ENCODE results near the gene SP100.
A peak's percentile ranks its signal among the peaks of the same experiment; 100 is the strongest.
"Not testable (repeated sequence)": the region's sequence is repeated elsewhere in the genome, so short reads cannot be mapped to it uniquely, and the experiment has no call there.

Gene SP100

DNA sequence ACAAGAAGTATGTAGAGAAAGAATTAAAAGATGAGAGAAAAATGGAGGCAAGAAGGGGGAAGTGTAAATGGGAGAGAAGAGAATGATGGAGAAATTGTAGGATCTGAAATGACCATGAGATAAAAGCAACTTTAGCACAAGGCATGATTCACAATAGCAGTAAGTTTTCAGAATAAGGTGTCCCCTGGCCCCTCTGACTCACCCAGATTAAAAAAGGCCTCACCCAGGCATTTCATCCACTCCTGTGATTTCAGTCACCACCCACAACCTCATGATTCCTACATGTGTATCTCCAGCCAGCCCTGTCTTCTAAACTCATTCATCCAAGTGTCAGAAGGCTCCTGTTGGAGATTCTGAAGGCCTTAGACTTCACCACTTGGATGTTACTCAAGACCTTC lies 56.6 kb downstream of the SP100 start:
- no peak for DNase-seq

DNA sequence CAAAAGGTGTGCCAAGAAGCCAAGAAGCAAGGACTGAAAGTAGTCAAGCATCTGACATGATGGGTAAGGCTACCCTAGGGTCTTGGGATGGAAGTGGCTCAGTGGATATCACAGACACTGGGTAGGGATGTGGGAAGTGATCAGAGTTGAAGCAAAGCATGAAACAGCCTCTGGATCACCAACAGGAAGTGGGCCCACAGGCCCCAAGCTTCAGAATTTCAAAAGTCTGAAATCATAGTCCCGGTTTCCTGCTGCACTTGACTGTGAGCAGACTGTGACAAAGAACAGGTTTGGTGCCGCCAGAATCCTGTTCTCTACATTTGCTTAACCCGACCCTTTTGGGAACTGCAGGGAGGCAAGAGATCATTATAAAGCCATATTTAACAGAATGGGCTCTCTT lies 57.4 kb downstream of the SP100 start:
- no peak for DNase-seq

DNA sequence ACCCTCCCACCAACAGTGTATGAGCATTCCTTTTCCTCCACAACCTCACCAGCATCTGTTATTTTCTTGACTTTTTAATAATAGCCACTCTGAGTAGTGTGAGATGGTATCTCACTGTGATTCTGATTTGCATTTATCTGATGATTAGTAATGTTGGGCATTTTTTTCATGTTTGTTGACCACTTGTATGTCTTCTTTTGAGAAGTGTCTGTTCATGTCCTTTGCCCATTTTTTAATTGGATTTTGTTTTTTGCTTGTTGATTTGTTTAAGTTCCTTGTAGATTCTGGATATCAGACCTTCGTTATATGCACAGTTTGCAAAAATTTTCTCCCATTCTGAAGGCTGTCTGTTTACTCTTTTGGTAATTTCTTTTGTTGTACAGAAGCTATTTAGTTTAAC lies 59.1 kb downstream of the SP100 start:
- no peak for DNase-seq

DNA sequence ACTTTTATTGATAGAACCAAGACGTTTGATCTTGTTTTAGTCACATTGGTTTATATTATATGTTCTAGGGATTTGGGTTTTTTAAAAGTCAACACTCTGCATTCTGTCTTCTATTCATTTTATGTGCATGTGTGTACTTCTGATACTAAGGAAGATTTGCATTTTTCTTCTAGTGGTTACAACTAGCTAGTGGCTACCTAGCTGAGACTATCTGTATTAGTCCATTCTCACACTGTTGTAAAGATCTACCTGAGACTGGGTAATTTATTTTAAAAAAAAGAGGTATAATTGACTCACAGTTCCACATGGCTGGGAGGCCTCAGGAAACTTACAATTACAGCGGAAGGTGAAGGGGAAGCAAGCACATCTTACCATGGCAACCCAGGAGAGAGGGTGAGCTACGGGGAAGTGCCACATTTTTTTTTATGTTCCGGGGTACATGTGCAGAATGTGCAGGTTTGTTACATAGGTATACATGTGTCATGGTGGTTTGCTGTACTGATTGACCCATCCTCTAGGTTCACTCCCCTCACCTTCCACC lies 69.9 kb downstream of the SP100 start:
- DNase-seq = no peak

DNA sequence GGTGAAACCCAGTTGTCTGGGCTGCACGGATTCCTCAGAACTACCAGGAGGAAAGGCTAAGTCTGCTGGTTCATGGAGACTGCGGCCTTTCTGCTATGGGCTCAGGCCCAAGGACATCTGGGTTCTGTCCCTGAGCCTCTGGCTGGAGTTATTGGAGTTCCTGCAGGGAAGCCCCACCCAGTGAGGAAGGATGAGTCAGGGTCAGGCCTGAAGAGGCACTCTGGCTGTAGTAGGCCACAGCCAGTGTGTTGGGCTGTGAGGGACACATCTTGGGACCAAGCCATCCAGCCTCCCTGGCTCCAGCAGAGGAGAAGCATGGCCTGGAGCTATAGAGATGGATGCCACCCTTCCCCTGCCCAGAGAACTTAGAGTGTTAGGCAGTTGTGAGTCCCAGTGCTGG lies 75.2 kb downstream of the SP100 start:
- not testable (repeated sequence) for DNase-seq

DNA sequence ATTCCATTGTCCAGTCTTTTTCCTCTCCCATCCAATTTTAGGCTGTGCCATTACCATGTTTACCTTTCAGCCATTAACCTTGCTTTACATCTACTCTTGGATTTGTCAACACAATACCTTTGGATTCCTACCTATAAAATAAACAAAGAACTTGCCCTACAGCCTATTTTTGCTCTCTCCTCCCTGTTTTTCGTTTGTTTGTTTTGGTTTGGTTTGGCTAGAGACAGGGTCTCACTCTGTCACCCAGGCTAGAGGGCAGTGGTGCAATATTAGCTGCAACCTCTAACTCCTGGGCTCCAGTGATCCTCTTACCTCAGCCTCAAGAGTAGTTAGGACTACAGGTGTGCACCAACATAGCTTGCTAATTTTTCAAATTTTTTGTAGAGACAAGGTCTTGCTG lies 76.1 kb downstream of the SP100 start:
- no peak for DNase-seq

DNA sequence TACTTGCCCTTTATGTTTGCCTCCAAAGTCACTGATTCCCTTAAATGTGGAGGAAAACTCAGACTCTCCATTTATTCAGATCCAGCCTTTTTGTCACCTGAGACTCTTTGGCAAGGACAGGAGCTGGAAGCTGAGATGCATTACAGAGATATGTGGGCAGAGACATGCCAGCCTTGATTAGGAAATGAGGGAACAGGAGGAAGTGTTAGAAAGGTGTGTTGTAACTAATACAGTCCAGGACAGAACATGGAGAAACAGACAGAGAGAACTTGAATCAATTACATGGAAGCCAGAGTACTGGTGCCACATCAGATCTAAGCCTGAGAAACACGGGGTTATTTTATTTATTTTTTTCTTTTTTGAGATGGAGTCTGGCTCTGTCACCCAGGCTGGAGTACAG lies 79.0 kb downstream of the SP100 start:
- no peak for DNase-seq

DNA sequence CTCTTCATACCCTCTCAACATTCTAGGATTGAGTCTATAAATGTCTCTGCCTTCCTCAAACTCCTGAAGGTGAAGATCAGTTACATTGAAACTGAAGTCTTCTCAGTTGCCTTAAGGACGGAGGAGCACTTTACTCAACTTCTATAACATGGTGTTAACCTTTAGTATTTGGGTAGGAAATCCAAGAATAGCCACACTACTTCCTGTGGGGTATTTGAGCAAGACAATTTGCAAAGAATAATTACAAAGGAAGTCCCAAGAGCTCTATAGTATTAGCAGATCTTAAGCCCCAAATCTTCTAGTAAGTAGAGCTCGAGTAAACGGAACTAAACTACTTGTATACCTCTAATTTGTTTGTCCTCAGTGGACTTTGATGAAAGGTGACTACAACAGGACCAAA lies 80.9 kb downstream of the SP100 start:
- no peak for DNase-seq

DNA sequence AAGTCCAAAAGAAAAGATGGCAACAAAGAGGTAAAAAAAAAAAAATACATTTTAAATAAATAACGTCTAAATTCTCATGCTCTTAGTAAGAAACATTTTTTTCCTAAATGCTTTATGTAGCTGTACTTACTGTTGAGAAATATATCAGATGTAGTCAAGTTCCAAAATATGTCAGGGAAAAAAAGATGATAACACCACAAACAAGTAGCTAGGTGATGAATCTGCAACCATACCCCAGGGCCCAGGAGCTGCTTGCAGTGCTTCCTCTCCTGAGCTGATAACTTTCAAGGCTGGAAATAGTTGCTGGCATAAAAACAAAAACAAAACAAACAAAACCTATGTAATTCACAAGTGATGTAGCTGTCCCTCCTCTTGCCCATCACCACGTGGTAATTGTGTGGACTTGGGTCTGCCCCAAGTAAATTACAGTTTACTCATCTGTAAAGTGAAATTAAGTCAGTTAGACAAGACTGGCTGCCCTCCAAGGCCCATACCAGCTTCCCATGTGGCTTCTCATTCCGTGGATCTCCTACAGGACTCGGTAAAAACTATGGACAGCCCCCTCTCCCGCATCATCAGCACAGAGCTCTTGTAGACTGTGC lies 82.6 kb downstream of the SP100 start:
- no peak for DNase-seq

DNA sequence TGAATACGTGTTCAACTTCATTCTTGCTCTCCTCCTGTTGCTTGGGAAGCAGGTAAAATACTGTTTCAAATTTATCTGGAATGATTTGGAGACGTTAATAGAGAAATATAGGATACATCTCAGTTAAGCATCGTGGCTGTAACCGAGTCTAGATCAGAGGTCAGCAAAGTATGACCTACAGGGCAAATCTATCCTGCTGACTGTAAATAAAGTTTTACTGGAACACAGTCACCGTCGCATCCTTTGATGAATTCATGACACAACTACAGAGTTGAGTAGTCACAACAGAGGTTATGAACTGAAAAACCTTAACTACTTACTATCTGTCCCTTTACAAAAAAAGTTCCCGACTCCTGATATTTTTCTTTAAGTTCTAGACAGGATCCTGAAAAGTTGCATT lies 86.6 kb downstream of the SP100 start:
- no peak for DNase-seq

DNA sequence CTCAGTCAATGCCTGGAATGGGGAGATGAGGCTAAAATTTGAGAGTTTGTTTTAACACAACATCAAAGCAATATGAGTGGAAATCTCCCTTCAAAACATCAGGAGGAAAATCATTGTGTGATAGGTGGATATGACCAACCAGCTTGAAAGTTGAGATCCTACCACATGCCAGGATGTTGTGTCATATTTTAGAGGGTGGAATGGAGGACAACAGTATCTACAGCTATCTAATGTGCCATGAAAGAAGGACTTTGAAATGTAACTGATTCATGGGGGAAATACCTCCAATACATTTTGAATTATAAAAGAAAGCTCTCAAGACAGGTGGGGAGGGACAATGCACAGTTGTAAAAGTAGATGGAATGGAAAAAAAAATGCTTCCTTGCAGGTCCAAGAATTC lies 87.8 kb downstream of the SP100 start:
- no peak for DNase-seq

DNA sequence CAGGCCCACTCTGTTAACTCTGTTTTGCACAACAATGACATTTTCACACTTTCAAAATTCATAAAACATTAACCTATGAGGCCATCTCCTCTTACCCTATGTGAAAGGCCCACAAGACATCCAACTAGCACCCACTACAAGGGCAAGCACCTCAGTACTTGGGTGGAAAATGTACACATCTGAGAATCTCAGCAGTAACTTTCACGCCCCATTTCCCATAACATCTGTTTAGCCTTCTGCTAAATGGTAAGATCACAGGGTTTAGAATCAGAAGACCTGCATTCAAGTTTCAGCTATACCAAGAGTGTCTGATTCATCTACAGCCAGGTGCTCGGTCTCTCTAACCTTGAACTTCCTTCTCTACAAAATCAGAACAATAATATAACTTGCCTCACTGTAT lies 89.2 kb downstream of the SP100 start:
- peak; percentile 2 for DNase-seq

DNA sequence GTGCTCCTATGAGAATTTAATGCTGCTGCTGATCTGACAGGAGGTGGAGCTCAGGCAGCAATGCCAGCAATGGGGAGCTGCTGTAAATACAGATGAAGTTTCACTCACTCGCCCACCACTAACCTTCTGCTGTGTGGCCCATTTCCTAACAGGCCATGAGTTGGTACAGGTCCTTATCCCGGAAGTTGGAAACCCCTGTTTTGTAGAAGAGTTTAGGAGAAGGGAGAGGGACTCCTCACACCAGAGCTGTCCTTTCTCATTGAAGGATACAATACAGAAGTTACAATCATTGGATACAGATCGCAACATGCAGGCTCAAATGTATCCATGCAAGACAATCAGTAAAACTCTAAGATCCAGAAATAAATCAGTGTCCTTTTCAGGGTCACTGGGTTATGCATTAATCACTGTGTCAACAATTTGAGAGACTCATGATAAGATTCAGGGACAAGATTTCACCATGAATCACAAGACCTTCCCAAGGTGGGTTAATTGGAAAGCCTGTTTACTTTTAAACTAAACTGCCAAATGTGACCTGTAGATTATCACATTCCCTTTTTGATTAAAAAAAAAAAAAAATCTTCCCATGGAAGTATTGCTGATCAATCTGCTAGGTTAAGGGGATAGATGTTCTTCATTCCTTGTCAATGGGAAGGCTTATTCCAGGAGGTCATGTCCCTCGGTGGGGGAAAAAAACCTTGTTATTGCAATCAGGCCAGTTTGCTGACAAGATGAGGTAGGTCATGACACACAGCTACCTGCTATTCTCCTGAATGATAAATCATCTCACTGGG lies 97.2 kb downstream of the SP100 start:
- no peak for DNase-seq

DNA sequence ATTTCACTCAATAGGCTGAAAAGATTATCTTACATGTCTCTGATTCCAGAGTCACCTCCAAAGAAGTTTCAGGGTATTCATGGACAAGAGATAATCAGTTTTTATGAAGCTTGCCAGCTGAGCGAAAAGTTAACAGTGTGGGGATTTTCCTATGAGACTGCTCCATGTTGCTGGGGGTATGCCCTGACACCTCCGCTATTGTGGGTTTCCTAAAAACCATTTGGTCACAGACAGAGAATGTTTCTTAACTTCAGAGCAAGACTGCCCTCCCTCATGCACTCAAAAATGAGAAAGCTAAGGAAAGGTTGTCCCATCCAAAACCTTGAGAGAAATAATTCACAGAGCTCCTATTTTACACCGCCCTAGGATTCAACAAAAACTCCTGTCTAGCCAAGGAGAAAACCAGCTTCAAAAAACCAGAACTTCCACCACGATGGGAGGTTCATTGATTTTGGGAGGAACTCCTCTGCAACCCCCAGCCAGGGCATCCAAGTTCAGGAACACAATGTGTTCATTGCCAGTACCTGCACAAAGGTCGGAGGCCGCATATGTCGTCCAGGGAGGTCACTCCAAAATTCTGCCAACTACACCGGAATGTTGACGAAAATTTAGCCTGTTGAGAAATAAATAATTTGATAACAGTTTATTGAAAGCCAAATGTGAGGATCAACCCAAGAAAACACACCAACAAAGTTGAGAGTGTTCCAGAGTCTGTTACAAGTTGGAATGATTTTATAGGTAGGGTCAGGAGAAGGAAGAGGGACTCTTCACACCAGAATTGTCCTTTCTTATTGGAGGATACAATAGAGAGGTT lies 104.3 kb downstream of the SP100 start:
- no peak for DNase-seq

DNA sequence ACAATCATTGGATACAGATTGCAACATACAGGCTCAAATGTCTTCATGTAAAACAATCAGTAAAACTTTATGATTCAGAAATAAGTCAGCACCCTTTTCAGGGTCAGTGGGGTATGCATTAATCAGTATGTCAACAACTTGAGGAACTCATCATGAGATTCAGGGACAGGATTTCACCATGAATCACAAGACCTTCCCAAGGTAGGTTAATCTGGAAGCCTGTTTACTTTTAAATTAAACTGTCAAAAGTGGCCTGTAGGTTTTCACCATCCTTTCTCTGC lies 104.8 kb downstream of the SP100 start:
- no peak for DNase-seq

DNA sequence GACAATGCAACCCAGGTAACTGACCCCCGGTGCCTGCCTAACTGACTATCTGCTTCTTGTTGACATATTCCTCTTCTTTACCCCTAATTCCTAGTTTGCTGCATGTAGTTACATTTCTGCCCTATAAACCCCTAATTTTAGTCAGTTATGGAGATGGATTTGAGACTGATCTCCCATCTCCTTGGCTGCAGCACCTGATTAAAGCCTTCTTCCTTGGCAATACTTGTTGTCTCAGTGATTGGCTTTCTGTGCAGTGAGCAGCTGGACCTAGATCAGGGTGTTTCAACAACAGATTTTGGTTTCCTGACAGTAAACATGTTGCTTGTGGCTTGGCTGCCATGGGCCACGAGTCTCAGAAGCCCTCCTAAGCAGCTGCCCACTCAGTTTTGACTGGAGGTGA lies 105.4 kb downstream of the SP100 start:
- DNase-seq = no peak

DNA sequence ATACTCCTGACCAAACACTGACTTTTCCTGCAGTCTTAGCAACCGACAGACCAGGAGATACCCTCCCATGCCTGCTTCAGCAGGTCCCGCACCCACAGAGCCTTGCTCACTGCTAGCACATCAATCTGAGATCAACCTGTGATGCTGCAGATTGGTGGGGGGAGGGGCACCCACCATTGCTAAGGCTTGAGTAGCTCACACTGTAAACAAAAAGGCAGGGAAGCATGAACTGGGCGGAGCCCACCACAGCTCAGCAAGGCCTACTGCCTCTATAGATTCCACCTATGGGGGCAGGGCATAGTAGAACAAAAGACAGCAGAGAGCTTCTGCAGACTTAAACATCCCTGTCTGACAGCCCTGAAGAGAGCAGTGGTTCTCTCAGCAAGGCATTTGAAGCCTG lies 109.7 kb downstream of the SP100 start:
- DNase-seq = no peak

DNA sequence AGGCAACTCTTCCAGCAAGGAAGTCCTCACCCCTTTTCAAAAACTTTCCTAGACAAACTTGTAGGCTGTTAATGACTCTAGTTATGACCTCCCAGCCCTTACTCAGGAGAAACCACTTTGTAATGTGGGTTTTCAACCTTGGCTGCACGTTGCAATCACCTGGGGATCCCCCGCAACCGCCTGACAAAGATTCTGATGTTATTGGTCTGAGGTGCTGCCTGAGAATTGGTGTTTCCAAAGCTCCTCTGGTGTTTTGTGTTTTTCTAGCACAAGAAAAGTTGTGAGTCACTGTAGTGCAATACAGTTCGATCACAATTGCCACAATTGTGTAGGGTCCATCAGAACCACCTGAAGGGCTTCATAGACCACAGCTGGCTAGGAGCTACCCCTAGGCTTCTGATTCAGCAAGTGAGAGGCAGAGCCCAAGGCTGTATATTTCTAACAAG lies 121.6 kb downstream of the SP100 start:
- no peak for DNase-seq

DNA sequence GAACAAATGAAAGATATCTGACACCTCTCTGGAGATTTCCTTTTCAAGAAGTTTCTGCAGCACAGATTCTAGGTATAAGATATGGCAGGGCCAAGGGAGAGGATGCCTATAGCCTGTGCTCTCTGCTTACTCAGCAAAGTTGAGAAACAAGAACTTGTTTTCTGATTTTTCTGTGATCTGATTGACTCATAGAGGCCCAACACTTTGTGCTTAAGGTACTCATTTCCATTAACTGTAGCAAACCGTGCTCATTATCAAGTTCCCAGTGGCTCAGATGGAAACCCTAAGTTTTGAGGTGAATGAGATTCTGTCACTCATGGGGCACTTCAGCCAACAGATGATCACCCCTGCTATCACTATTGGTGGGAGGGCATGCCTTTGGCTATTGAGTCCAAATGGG lies 124.3 kb downstream of the SP100 start:
- DNase-seq = no peak

DNA sequence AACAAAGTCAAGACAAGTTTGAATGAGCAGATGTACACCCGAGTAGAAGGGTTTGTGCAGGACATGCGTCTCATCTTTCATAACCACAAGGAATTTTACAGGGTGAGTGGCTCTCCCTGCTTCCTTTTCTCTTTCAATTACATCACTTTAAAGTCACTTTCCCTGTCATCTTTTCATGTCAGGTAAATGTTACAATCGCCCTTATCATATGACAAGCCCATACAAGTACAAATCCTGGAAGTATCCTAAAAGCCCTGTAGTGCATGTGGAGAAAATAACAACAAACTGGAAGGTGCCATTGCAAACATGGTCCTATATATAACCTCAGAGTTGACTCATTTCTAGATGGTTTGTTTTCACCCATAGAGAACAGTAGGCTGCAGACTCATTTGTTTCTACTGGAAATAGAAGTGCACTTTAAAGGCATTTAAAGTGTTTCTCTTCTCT lies 126.0 kb downstream of the SP100 start:
- DNase-seq = no peak

DNA sequence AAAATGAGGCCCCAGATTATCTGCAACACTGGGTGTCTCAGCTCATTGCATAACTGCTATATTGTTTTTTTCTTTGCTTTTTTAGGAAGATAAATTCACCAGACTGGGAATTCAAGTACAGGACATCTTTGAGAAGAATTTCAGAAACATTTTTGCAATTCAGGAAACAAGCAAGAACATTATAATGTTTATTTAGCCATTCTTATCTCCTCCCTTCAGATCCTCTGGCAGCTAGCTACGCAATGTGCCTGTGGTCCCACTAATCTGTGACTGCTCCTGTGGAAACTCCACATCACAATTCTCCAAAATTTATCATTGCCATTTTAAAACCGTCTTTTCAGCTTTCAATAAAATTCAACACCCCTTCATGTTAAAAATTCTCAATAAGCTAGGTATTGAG lies 126.8 kb downstream of the SP100 start:
- DNase-seq = no peak

DNA sequence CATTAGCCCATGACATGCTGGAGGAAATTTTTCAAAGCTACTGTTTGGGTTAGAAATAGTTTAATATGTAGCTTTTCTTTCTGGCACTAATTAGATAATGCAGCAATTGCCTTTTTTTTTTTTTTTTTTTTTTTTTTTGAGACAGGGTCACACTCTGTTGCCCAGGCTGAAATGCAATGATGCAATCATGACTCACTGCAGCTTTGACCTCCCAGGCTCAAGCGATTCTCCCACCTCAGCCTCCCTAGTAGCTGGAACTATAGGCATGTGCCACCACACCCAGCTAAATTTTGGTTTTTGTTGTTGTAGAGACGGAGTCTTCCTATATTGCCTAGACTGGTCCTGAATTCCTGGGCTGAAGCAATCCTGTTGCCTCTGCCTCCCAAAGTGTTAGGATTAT lies 136.2 kb downstream of the SP100 start:
- DNase-seq = no peak

DNA sequence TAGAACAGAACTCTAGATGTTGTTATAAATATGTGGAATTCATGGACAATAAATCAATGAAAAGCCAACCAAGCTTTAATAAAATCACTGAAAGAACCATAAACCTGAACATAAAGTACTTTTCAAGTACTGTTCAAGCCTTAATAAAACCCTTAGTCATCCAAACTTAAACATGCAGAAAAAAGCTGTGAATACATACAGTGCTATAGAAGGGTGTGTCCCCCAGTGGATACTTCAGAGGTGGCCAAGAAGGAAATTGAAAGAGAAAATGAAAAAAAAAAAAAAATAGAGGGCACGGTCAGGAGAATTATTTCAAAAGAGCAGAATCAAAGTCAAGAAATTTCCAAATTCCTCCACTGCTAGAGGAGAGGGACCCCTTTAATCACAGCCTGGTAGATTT lies 141.1 kb downstream of the SP100 start:
- no peak for DNase-seq
